ENCODE measurements around the gene SLC10A6. TPM values are rescaled to one million over a fixed set of nuclear protein-coding genes. Genes with fewer than 3 reads are reported as not detected.

SLC10A6 gene
- total and polyA plus RNA-seq, 8 donors, result 0.37 to 0.94 (median 0.51) TPM

DNA sequence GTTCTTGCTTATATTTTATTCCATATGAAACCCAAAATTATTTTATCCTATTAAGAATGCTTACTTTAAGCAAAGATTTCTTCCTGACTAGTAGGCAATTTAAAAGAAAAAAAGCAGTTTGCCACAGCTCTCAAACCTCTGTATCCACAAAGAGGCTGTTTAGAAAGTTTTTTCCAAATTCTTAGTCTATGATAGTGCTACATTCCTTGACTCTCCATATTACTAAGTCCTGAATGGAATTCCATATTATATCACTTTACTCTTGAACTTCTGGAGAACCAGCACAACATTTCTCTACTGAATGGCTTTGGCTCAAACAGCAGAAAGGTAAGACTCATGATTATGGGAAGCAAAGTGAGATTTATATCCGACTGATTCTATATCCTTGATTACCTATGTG is 8.3 kb downstream of the SLC10A6 start:
- Histone ChIP-seq H3K27me3 (no peaks in the 10 kb centered on the region), H3K4me3 (no peak overlapping the region), H3K4me1 (no peaks in the 10 kb centered on the region), H3K27ac (no peak overlapping the region), H3K9me3 (no peaks in the 10 kb centered on the region), H3K36me3 (no peaks in the 10 kb centered on the region)
- intact Hi-C loops (cut with DNase I), result no loop called here
- no peak for ATAC-seq
- TF ChIP-seq, protein P1, sequence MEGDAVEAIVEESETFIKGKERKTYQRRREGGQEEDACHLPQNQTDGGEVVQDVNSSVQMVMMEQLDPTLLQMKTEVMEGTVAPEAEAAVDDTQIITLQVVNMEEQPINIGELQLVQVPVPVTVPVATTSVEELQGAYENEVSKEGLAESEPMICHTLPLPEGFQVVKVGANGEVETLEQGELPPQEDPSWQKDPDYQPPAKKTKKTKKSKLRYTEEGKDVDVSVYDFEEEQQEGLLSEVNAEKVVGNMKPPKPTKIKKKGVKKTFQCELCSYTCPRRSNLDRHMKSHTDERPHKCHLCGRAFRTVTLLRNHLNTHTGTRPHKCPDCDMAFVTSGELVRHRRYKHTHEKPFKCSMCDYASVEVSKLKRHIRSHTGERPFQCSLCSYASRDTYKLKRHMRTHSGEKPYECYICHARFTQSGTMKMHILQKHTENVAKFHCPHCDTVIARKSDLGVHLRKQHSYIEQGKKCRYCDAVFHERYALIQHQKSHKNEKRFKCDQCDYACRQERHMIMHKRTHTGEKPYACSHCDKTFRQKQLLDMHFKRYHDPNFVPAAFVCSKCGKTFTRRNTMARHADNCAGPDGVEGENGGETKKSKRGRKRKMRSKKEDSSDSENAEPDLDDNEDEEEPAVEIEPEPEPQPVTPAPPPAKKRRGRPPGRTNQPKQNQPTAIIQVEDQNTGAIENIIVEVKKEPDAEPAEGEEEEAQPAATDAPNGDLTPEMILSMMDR (IDR thresholded peaks at IDR 0.05), result no peak
- no peak for DNase-seq

DNA sequence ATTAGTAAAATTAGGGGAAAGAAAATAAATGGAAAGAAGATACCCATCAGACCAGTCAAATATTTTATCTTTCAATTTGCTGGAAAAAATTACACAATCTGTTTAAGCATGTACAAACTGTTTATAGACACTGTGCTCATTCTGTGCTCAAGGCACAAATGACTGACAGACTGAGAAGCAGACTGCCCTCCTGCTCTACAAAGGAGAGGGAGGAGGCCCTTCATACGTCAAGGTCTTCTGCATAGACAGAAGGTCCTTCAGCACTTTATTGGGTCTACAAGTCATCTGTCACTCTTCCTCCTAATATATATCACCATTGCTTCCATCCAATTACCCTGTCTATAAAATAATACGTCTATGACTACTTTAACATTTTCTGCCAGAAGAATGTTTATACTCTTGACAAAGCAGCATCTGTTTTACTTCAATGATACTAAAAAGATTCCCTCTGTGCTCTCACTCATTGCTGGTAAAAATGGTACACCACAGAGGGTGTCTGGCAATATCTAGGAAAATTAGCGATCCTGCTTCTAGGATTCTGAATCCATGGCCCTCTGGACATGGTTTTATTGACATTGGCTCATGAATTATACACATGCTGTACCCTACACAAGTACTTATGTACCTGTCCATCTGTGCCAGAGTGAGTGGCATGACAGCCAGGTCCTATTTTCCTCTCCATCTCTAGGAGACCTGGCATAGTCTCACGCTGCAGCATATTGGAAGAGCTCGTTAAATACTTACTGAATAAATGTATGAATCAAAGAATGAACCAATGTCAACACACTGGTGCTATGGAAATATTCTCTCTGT is 11.3 kb downstream of the SLC10A6 start:
- Histone ChIP-seq H3K9me3 (no peaks in the 10 kb centered on the region), H3K27me3 (no peaks in the 10 kb centered on the region), H3K27ac (no peak overlapping the region), H3K4me3 (no peak overlapping the region), H3K36me3 (no peaks in the 10 kb centered on the region), H3K4me1 (no peaks in the 10 kb centered on the region)
- TF ChIP-seq, protein P1 (IDR thresholded peaks at IDR 0.05), result no peak
- ATAC-seq, result no peak
- intact Hi-C loops (cut with DNase I), result no loop called here
- DNase-seq, result no peak

DNA sequence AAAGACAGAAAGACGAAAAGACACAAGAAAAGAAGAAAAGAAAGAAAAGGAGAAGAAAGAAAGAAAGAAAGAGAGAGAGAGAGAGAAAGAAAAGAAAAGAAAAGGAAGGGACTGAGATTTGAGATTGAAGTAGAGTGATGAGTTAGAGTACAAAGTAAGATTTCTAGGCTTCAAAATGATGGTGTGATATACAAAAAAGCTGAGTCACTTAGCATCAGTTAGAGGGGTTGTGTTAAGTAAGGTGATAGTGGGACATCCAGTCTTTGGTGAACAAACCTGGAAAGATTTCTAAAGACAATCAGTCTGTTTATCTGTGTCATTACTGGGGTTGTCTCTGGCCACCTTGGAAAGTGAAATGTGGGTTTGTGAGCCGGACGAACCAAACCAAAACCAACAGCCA is 13.5 kb downstream of the SLC10A6 start:
- H3K4me1 ChIP-seq, result peaks cover 0 to 6% of the 10 kb centered on the region in 2 donors
- no peaks in the 10 kb centered on the region for H3K36me3 ChIP-seq
- TF ChIP-seq, protein P1 (IDR thresholded peaks at IDR 0.05), result no peak

DNA sequence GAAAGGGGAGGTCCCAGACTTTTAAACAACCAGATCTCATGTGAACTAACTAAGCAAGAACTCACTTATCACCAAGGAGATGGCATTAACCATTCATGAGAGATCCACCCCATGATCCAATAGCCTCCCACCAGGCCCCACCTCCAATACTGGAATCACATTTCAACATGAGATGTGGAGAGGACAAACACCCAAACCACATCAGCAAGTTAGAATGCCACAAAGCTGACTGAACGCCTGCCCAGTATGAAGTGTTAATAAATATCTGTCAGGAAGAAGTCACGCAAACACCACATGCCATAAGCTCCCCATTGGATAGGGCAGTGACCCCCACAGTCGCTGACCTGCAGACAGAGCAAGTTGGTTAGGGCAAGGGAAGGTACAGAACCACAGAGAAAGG is 14.3 kb downstream of the SLC10A6 start:
- intact Hi-C loops (cut with DNase I), result no loop called here
- H3K36me3 ChIP-seq, result no peaks in the 10 kb centered on the region
- H3K4me3 ChIP-seq, result no peak overlapping the region
- H3K4me1 ChIP-seq, result peaks cover 0 to 6% of the 10 kb centered on the region in 2 donors
- DNase-seq, result no peak
- H3K27ac ChIP-seq, result no peak overlapping the region
- no peaks in the 10 kb centered on the region for H3K9me3 ChIP-seq
- H3K27me3 ChIP-seq, result no peaks in the 10 kb centered on the region
- TF ChIP-seq, protein P1 (IDR thresholded peaks at IDR 0.05), result no peak
- no peak for ATAC-seq

More for the DNA sequence above, 13.5 kb downstream of the SLC10A6 start:
- Histone ChIP-seq H3K4me3 (no peak overlapping the region), H3K27me3 (no peaks in the 10 kb centered on the region), H3K27ac (no peak overlapping the region), H3K9me3 (no peaks in the 10 kb centered on the region)
- no peak for DNase-seq
- no peak for ATAC-seq
- intact Hi-C loops (cut with DNase I), result no loop called here

DNA sequence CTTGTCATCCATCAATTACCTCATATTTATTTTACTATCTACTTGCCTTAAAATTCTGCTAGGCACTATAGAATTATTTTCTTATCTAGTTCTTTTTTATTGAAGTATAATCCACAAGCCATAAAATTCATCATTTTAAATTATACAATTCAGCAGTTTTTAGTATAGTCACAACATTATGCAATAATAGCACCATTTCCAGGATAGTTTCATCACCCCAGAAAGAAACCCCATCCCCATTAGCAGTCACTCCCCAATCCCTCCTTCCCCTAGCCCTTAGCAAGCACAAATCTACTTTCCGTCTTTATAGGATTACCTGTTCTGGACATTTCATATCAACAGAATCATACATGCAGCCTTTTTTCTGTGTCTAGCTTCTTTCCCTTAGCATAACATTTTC is 15.6 kb downstream of the SLC10A6 start:
- intact Hi-C loops (cut with DNase I), result no loop called here
- TF ChIP-seq, protein P1 (IDR thresholded peaks at IDR 0.05), result no peak
- no peak overlapping the region for H3K4me3 ChIP-seq
- no peak overlapping the region for H3K27ac ChIP-seq
- H3K36me3 ChIP-seq, result no peaks in the 10 kb centered on the region
- DNase-seq (no peak), ATAC-seq (no peak)
- H3K9me3 ChIP-seq, result no peaks in the 10 kb centered on the region
- peaks cover 0 to 6% of the 10 kb centered on the region in 2 donors for H3K4me1 ChIP-seq
- H3K27me3 ChIP-seq, result no peaks in the 10 kb centered on the region
